Measurements from ENCODE around the gene ADI1.
"Not testable (repeated sequence)": the region's sequence is repeated elsewhere in the genome, so short reads cannot be mapped to it uniquely, and the experiment has no call there.

Gene ADI1

DNA sequence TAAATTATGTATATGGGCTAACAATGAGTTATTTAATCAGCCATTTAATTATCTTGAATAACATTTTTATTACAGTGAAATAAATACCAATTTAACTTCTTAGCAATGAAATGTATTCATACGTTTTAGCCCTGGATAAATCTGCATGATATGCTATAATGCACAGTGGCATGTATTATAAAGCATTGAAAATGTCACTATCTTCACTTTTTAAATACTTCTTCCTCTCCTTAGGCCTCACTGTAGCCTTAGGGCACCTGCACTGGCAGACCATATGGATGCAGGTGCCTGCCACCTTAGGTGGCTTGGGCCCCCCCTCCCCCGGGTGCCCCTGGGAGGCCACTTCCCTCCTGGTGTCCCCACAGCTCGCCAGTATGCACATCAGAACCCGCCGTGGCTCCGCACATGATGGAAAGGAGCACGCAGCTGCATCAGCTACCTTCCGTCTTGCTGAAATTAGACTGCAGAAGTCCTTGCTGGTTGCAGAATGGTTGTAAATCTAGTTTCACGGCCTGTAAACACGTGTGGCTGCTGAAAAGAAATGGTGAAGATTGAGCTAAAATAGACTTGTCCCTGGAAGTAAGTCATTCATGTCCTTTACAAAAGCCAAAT lies 56.7 kb downstream of the ADI1 start:
- DNase-seq: no peak
- ATAC-seq: no peak

DNA sequence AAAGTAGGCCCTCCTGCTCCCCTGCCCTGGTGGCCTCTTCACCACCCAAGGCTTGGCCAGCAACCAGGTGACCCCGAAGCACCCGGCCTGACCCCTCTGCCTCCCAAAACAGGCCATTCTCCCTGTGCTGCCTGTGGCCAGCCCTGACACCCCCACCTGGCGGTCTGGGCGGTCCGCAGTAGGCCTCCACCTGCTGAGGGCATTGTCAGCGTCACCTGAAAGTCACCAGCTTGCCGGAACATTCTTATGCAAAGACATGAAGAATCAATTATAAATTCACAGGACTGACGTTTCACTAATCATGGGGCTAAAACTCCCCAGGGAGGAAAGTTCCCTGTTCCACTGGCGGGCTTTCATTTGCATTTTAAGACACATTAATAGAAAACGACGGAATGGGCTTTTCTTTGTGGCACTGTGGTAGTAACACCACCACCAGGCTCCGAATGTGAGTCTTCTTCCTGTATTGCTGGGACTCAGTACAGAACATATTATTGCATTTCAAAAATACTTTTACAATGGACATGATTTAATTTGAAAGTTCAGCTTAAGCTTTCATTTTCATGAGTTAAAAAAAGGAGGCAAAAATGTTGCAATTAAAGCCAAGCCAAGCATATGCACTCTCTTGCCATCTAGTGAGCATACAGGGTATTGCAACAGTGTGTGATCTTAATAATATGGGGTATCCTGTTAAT lies 57.4 kb downstream of the ADI1 start:
- no peak for ATAC-seq
- peak; percentile 41 for DNase-seq

DNA sequence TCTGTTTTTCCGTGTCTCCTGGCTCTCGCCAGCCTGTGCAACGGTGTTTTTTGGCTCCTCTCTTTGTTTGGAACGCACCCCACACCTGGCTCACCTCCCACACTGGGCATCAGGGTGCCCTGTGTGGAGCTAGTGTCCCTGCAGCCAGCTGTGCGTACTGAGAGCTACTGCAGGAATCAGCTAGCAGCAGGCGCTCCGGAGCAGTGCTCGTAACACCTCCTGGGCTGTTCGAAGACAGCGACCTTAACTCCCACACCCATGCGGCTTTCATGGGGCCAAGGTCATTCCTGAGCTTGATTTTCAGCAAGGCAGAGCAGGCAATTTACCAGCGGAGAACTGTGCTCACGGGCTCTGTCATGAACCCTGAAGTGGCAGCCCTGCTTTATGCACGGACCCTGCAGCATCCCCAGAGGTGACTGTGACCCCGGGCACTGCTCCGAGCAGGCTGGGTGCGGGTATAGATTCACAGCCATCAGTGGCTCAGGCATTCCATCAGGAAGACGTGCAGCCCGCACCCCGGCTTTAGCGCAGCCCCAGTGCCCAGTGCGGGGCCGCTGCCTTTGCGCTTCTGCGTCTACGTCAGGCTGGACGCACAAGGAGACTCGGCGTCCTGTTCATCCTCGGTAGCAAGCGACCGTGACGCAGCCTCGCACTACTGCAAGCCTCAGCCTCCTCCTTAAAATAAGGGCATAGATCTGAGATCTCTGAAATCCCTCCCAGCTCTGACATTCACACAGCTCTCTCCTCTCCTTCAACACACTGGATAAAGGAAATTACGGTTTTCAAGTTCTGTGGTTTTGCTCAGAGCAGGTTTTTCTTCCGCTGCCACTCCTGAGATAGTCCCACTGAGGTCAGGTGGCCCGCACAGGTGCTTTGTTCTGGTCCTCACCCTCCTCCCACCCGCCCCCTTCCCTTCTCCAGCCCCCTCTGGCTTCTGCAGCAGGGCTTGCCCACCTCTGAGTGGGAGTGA lies 58.2 kb downstream of the ADI1 start:
- DNase-seq: no peak
- ATAC-seq: no peak

DNA sequence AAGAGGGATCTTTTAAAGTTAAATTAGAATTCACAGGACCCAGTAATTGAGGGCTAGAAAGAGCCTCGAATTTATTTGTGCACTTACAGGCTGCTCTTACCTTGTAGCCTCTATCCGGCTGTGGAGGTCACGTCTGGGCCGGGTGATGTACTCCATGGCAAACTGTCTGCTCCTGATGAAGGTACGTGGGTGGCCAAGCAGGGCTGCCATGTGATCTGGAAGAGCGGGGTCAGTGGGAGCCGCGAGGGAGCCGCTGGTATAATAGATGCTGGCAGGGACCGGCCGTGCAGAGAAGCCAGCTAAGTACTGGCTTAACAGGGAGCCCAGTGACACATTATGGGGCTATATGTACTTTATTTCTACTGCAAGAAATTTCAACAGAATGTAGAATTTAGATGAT lies 59.2 kb downstream of the ADI1 start:
- no peak for DNase-seq
- no peak for ATAC-seq

DNA sequence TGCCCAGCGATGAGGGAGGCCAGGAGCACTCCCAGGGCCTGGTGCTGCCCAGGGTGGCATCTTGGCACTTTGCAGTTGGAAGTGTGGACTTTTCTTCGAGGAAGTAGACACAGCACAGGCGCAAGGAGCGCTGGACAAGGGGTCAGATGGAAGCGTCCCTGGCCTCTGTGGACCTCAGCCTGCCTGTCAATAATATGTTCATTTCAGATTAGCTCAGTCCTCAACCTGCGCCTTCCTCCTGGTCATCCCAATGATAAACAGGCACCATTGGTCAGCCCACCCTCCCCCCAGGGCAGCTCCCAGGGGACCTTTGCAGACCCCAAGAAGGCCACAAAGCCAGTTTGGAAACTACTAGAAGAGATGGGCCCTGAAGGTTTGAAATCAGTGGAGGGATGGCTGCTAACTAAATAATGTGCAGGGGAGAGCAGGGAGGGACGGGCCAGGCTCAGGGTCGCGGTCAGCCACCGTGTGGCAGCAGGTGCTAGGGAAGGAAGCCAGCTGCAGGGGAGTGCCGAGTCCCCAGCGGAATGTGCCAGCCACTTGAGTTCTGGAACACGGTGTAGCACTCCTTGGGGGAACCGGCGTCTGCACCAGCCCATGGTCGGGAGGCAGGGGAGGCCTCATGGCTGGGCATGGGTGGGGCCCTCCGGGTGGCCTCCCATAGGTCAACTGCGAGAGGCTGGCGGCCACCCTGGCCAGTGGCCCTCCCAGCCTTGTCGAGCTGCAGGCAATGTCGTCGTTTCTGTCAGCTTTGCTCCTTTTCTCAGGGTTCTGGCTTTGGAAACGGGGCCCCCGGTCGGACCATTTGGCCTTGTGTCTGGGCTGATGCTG lies 59.9 kb downstream of the ADI1 start:
- ATAC-seq: no peak

DNA sequence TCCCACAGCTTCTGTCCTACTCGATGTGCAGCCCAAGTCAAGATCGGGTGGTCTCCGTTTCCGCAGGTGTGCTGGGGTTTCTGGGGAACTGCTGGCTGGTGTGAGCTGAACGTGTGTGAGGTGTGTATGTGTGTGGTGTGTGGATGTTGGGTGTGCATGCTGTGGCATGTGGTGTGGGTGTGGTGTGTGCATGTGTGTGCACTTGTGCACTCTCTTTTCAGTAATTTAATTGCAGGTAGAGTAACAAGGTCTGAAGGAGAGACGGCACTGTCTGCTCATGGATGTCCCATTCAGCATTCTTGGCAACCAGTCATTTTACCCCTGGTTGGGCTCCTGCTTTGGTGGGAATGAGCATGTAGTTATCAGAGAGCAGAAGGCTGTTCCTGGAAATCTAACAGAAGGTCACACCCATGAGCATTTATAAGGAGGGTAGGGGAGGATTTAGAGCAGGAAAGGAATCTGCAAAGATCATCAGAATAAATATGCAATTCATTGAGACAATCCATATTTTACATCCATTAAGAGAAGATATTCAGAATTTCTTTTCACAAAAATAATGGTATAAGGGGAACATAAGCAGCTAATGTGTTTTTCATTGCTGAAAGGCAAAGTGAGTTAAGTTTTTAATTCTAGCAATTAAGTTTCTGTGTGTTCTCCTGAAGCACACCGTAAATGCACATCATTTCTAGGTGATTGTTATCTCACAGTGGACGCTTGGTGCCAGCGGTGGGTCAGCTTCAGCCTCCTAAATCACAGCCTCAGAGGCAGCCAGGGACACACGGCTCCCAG lies 60.7 kb downstream of the ADI1 start:
- no peak for ATAC-seq
- DNase-seq: no peak

More for the DNA sequence above, 59.9 kb downstream of the ADI1 start:
- DNase-seq: no peak

DNA sequence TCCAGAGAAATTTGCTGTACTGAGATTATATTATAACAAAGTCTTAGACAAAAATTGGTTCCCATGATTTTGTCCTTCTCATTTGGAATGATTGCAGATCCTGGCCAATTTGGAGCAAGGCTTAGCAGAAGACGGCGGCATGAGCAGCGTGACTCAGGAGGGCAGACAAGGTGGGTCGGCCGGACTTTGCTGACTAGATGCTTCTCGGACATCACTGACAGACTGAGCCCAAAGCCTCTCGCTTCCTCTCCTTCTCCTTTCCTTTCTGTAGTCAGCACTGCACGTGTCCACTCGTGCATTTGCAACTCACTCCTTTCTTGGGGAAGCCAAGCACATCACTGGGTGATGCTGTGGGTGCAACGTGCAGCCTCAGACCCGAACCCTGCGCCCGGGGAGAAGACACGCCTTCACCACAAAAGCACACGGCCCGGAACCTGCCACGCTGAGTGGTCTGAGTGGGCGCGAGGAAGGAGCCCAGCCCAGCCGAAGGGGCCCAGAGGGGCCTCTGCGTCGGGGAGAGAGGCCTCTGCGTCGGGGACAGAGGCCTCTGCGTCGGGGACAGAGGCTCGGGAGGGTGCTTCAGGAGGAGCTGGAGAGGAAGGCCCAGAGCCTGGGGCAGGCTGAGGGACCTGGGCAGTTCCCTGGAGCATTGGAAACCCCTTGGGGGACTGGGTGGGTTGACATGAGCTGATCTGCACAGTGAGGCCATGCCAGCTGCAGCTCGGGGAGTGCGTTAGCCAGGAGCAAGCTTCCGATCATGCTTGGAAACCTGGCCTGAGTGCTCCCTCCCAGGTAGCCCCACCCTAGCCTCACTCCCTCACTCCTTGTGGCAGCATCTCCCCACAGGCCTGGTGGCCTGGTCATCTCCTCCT lies 61.6 kb downstream of the ADI1 start:
- no peak for ATAC-seq
- DNase-seq: no peak

DNA sequence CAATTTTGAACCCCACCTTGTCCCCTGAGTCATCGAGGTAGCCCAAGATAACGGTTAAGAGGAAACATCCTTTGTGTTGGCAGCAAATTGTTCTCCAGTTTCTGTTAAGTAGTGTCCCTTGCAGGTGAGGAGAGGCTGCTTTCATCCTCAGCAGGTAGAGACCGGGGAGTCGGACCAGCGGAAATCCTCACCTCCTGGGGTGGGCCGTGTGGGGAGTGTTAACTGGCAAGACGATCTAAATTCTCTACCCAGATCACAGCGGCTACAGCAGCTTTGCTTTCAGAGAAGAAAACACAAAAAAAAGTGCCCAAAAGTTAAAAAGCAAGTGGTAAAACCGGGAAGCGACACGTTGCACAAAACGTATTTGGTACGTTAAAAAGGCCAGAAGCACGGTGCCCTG lies 63.2 kb downstream of the ADI1 start:
- ATAC-seq (no peak), DNase-seq (no peak)

DNA sequence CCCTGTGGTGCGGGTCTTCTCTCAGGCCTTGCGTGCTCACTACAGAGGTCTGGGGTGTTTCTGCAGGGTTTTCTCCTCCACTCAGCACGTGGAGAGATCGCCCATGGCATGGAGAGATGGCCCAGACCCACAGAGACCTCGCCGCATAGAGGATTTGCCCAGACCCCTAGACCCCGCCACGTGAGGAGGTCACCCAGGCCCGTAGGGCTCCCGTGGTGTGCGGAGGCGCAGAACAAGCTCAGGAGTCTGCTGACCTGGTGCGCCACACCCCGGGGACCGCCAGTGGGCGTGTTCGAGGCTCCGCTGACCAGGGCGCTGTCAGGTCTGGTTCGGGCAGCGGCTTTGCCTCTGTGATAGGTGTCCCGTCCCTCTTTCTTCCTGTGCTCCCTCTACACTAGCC lies 64.5 kb downstream of the ADI1 start:
- DNase-seq (no peak), ATAC-seq (no peak)

DNA sequence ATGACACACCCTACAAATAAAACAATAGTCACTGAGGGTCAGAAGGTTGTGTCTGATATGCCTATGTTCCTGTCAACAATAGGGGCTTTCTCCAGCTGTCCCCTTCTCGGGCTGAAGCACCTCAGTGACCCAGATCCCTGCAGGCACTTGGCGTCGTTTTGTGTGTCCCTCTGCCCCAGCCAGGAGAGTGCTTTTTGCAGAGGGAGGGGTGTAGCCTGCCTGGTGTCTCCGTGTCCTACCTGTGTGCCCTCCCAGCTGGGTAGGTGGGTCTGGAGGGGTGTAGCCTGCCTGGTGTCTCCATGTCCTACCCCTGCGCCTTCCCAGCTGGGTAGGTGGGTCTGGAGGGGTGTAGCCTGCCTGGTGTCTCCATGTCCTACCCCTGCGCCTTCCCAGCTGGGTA lies 65.3 kb downstream of the ADI1 start:
- DNase-seq, ATAC-seq: not testable (repeated sequence)

DNA sequence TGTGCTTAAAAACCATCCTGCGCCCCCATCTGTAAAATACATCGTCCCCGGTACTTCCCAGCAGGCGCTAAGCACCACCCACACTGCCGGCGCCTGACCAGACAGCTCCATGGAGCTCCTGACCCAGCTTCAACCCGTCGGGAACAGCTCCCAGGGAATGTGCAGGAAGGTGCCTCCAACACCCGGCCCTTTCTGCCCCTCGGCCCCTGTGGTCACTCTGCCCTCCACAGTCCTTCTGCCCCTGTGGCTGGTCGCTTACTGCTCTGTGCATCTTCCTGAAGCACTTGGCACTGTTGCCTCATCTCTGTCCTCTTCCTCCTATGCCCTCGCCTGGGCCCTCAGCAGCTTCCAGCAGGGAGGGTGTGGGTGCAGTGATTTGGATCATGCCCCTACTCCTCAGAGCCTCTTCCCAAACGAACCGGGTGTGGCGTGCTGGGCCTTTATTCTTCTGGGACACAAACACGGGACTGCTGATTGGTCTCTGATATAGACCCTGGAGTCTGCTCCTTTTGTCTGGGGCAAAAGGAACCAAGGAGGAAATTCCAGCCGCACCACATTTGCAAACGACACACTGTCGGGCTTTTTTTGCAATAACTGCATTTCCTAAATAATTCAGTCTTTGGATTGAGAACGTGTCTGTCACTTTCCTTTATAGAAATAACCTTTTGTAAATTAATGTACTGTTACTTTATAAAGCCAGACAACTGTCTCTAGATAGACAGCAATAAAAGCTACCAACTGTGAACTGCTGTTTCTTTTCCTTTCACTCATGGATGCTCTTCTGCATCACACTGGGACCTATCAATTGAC lies 65.9 kb downstream of the ADI1 start:
- ATAC-seq: no peak
- DNase-seq: no peak

DNA sequence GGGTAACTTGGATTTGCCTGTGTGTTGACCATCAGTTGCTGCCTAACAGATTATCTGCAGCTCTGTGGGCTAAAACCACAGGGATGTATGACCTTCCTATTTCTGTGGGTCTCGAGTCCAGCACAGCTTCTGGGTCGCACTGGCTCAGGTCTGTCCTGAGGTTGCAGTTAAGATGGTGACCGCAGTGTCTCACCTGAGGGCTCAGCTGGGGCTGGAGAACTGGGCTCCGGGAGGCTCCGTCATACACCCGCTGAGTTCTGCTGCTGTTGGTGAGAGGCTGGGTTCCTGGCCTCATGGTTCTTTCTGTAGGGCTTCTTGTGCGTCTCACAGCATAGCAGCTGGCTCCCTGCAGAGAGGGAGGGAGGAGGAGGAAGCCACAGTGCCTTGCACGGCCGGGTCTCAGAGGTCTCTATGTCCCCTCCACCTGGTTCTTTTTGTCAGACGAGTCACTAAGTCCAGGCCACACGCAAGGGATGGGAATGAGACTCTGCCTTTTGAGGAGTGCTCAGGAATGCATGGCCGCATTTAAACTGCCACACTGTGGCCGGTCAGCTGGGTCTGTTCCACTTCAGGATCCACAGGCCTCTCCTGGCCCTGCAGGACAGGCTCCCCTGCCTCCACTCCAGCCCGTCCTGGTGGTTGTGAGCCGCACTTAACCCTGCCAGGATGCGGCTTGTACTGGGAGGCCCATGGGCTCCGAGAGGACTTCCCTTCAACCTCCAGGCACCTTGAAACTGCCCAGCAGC lies 67.2 kb downstream of the ADI1 start:
- ATAC-seq (no peak), DNase-seq (no peak)

DNA sequence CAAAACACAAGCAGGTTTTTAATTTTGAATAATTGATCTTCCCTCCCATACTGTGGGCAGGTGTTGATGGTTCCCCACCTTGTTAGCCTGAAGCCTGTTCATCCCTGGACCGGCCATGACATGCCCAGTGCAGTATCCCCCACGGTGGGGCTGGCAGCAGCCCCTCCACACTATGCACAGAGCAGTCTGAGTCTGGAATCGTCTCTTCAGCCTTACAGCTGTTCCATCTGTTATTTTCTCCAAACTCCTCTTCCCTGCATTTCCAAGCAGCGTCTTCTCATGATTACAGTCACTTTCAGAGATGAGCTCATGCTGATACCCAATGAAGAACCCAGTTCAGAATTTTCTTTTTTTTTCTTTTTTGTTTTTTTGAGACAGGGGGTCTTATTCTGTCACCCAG lies 68.2 kb downstream of the ADI1 start:
- ATAC-seq (no peak), DNase-seq (no peak)

DNA sequence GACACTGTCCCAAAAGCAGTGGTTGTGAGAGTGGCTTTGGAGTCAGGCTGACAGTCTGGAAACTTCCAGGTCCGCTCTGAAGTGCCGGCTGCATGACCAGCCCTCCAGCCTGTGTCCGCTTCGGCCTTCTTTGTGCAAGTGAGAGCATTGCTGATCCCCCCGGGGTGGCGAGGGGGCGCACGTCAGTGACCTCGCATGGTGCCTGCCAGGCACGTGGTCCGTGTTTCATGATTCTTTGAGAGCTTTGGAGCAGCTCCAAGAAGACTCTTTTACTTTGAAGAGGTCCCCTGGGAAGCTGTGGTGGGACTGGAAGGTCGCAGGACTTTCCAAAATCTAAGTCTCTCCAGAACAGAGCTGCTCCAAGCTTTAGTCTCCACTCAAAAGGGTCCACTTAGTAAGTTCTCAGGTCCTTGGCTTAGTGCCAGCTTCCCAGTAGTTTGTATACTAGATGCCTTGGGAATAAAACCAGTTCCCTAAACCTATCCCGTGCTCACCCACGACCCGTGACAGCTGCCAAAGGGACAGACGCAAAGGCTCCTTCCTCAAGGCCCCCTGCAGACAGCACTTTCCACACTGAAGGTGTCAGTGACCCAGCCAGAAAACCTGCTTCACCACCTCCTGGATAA lies 68.8 kb downstream of the ADI1 start:
- ATAC-seq: no peak
- no peak for DNase-seq

DNA sequence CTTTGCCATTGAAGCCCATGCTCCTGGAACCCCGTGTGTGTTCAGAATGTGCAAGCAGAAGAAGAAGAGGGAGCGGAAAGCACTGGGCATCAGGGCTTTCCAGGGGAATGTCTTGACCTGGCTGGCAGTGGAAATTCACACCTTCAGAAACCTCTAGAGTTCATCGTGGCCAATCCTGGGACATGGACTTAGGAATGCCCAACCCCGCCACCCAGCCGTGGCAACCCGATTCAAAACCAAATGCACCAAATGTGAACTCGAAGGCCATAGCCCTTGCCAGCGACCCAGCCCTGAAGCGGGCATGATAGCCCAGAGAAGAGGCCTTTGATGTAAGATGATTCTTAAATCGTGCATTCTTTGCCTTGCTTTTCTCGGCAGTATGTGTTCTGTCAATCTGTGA lies 69.4 kb downstream of the ADI1 start:
- no peak for DNase-seq
- no peak for ATAC-seq

DNA sequence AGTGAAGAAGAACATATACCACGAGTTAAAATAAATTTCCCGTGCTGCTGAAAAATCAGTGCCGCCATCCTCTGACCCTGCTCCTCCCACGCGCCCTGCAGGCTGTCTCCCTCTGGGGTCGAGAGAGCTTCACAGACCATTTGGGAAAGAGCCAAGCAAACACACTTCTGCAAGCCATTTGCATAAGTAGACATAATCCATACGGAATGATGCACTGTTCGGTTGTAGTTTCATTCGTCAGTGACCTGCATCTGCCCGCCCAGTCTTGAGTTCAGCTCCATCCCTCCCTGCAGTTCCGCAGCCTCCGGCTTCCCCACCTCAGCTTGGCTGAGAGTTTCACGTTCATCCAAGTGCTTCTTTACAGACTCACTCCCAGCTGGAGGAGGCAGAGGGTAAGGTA lies 70.2 kb downstream of the ADI1 start:
- ATAC-seq: no peak

DNA sequence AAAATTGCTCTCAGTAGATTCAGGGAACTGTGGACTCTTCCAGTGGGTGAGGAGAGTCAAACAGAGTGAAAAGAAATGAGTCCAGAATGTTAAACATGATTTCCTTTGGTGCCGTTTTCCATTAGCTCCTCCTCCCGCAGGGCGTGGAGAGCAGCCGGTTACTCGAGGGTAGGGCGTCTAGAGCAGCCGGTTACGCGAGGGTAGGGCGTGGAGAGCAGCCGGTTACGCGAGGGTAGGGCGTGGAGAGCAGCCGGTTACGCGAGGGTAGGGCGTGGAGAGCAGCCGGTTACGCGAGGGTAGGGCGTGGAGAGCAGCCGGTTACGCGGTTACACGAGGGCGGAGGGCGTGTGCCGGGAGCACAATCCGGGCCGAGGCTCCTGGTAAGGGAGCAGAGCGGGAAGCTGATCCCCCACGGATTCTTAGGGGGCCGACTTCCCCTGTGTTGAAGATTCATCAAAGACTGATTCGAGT lies 70.9 kb downstream of the ADI1 start:
- ATAC-seq, DNase-seq: not testable (repeated sequence)

More for the DNA sequence above, 70.2 kb downstream of the ADI1 start:
- no peak for DNase-seq

DNA sequence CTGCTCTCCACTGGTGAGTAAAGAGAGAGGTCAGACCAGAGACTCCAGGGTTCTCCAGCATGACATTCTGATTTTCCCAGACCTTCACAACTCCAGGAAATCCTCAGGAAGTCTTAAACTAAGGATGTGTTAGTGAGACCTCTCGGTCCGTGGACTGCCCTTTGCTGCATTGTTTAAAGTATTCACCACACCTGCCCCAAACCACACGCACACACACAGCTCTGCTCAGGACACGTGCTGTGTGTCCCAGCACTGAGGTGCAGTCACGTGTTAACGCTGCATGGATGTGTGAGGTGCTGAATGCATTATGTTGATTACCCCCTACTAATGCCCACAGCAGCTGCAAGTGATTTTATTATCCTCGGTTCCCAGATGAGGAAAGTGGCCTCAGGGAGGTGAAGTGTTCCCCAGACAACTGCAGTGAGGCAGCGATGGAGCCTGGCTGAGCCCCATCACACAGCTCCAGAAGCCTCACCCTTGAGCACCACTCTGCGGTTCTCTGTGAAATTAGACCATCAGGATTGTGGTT lies 71.5 kb downstream of the ADI1 start:
- no peak for DNase-seq
- no peak for ATAC-seq

Data from stimulated activated naive CD8-positive, alpha-beta T cell treated with anti-CD3 and anti-CD28 coated beads, Interleukin-15, Interleukin-2, amounts not matched to agents 100 U/mL and 50 U/mL, for 24 hours (primary cell).